ENCODE measurements around the gene SBF2. TPM values are rescaled to one million over a fixed set of nuclear protein-coding genes. Genes with fewer than 3 reads are reported as not detected.
A peak's percentile ranks its signal among the peaks of the same experiment; 100 is the strongest.

SBF2 gene
- total and polyA plus RNA-seq, 2 of the 13 experiments (the other 11 are each of a cell fraction or from before 2014, with no cell fraction given) = 24.0 to 45.8 TPM

DNA sequence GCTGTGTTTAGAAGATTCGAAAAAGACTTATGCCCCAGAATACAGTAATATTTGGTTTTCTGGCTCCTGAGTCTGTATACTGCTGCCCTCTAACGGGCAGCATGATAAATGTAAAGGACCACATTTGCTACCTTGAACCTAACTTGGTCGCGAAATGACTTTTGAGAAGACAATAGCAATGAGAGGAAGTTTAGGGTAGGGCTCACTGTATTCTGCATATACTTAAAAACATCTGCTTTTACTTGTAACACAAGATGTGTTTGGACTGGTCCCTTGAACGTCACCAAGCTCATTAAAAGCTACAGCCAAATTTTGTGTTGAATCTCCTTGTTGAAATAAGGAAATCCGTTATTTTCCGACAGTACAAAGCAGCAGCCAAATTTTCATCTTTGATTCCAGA lies 321.0 kb downstream of the SBF2 start (continued):
- TF ChIP-seq MLLT10 (CRISPR knock-in tag; IDR thresholded peaks at IDR 0.05) = no peak
- no peak for TF ChIP-seq ZNF839 (CRISPR knock-in tag; IDR thresholded peaks at IDR 0.05; ENCODE audit: borderline replicate concordance)
- no peak for TF ChIP-seq KDM6A (CRISPR knock-in tag; IDR thresholded peaks at IDR 0.05; ENCODE audit: low read depth)
- peak; percentile 90 for TF ChIP-seq STAG1 (CRISPR knock-in tag; IDR thresholded peaks at IDR 0.05)
- 0 out of 2 replicates have a peak, but pooled peaks have one; percentile 27 for TF ChIP-seq ZNF331 (CRISPR knock-in tag; IDR thresholded peaks at IDR 0.05)
- no peak for TF ChIP-seq SIX4 (CRISPR knock-in tag; IDR thresholded peaks at IDR 0.05)
- TF ChIP-seq RXRA (CRISPR knock-in tag; IDR thresholded peaks at IDR 0.05) = no peak
- TF ChIP-seq GPN1 (CRISPR knock-in tag; IDR thresholded peaks at IDR 0.05; ENCODE audit: borderline replicate concordance) = no peak
- no peak for TF ChIP-seq ZSCAN30 (CRISPR knock-in tag; IDR thresholded peaks at IDR 0.05)
- no peak for TF ChIP-seq PTBP1 (IDR thresholded peaks at IDR 0.05; ENCODE audit: low read depth, low read length, poor library complexity, severe bottlenecking)
- TF ChIP-seq ZNF432 (CRISPR knock-in tag; IDR thresholded peaks at IDR 0.05; ENCODE audit: borderline replicate concordance) = no peak
- TF ChIP-seq SOX13 (IDR thresholded peaks at IDR 0.05) = no peak
- no peak for TF ChIP-seq SOX13 (CRISPR knock-in tag; conservative IDR thresholded peaks at IDR 0.05 in 1 of 2, IDR thresholded peaks at IDR 0.05 in 1 of 2)
- TF ChIP-seq ESRRA (CRISPR knock-in tag; IDR thresholded peaks at IDR 0.05; ENCODE audit: low read depth) = no peak
- TF ChIP-seq ZFYVE20 (CRISPR knock-in tag; IDR thresholded peaks at IDR 0.05; ENCODE audit: borderline replicate concordance, low read depth) = no peak
- TF ChIP-seq ZNF790 (CRISPR knock-in tag; IDR thresholded peaks at IDR 0.05; ENCODE audit: borderline replicate concordance) = no peak
- TF ChIP-seq KAT2B (IDR thresholded peaks at IDR 0.05; ENCODE audit: borderline replicate concordance, low read depth, low read length) = no peak
- TF ChIP-seq NFYB (CRISPR knock-in tag; IDR thresholded peaks at IDR 0.05) = no peak
- TF ChIP-seq TGIF2 (CRISPR knock-in tag; IDR thresholded peaks at IDR 0.05) = no peak
- TF ChIP-seq, protein P1, sequence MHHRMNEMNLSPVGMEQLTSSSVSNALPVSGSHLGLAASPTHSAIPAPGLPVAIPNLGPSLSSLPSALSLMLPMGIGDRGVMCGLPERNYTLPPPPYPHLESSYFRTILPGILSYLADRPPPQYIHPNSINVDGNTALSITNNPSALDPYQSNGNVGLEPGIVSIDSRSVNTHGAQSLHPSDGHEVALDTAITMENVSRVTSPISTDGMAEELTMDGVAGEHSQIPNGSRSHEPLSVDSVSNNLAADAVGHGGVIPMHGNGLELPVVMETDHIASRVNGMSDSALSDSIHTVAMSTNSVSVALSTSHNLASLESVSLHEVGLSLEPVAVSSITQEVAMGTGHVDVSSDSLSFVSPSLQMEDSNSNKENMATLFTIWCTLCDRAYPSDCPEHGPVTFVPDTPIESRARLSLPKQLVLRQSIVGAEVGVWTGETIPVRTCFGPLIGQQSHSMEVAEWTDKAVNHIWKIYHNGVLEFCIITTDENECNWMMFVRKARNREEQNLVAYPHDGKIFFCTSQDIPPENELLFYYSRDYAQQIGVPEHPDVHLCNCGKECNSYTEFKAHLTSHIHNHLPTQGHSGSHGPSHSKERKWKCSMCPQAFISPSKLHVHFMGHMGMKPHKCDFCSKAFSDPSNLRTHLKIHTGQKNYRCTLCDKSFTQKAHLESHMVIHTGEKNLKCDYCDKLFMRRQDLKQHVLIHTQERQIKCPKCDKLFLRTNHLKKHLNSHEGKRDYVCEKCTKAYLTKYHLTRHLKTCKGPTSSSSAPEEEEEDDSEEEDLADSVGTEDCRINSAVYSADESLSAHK (CRISPR knock-in tag; IDR thresholded peaks at IDR 0.05; ENCODE audit: borderline replicate concordance) = no peak
- TF ChIP-seq ZNF101 (CRISPR knock-in tag; IDR thresholded peaks at IDR 0.05; ENCODE audit: borderline replicate concordance, low read depth) = no peak
- TF ChIP-seq RAD21 (CRISPR knock-in tag; IDR thresholded peaks at IDR 0.05) = peak; percentile 77
- no peak for TF ChIP-seq ZNF253 (CRISPR knock-in tag; IDR thresholded peaks at IDR 0.05; ENCODE audit: borderline replicate concordance)
- TF ChIP-seq THYN1 (CRISPR knock-in tag; IDR thresholded peaks at IDR 0.05; ENCODE audit: borderline replicate concordance, low read depth) = no peak
- no peak for TF ChIP-seq ZNF577 (CRISPR knock-in tag; IDR thresholded peaks at IDR 0.05; ENCODE audit: borderline replicate concordance, low read depth)
- TF ChIP-seq ZNF546 (CRISPR knock-in tag; conservative IDR thresholded peaks at IDR 0.05) = no peak
- TF ChIP-seq ZNF382 (CRISPR knock-in tag; IDR thresholded peaks at IDR 0.05; ENCODE audit: borderline replicate concordance) = no peak
- no peak for TF ChIP-seq ZNF354B (CRISPR knock-in tag; IDR thresholded peaks at IDR 0.05)
- TF ChIP-seq RXRB (CRISPR knock-in tag; IDR thresholded peaks at IDR 0.05; ENCODE audit: borderline replicate concordance) = 0 out of 2 replicates have a peak, but pooled peaks have one; percentile 24
- TF ChIP-seq, protein P2, sequence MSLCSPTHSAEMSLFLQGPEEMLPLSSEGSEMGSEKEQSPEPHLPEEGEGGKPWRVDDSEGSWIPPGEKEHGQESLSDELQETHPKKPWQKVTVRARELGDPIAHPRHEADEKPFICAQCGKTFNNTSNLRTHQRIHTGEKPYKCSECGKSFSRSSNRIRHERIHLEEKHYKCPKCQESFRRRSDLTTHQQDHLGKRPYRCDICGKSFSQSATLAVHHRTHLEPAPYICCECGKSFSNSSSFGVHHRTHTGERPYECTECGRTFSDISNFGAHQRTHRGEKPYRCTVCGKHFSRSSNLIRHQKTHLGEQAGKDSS (CRISPR knock-in tag; IDR thresholded peaks at IDR 0.05; ENCODE audit: borderline replicate concordance, low read depth) = no peak
- no peak for TF ChIP-seq ZKSCAN1 (IDR thresholded peaks at IDR 0.05; ENCODE audit: low read length)
- no peak for TF ChIP-seq ZNF225 (CRISPR knock-in tag; IDR thresholded peaks at IDR 0.05)
